Left renal pelvis (tissue), 4 donors: ENCODE results near the gene TCF7L2. TPM values are rescaled to one million over a fixed set of nuclear protein-coding genes. Genes with fewer than 3 reads are reported as not detected.

ENCODE experiments used
- DNase-seq, 4 donors: peaks; one replicate each; pipeline ENCODE4 v3.0.0-alpha.2; 2013; ENCODE audit warnings: low read depth in 4 of 4, low spot score in 3 of 4
- polyA plus RNA-seq, 4 donors: library from polyadenylated mRNA; unstranded; fragments of 120-200 nt; gene quantifications; one replicate each; pipeline ENCODE4 v1.2.1, GENCODE V29; 2013; ENCODE audit not compliant: insufficient read length in 4 of 4

The TCF7L2 gene
- polyA plus RNA-seq: 10 to 100 TPM; 41.2 to 52.3 (median 48.3) TPM

- peak; percentile 87 to 97 (median 96) for DNase-seq
These were observed at the start of gene TCF7L2 for GRCh38 chr10:112949875-112950507. TSS of gene TCF7L2 (plus strand) at chr10:112950247. CDS start at chr10:112950757, 510 bp downstream.

- DNase-seq: no peak
These were observed 47.3 kb upstream of the TCF7L2 start for GRCh38 chr10:112902730-112903129.

GRCh38 chr10:112904000-112904399, 46.0 kb upstream of the TCF7L2 start:
- DNase-seq: no peak

- DNase-seq: no peak
These were observed 43.1 kb upstream of the TCF7L2 start for GRCh38 chr10:112906945-112907344.

GRCh38 chr10:112907893-112908292, 42.2 kb upstream of the TCF7L2 start:
- DNase-seq: no peak

- peak in 1 of 4 donors; percentile 62 for DNase-seq
These were observed 38.8 kb upstream of the TCF7L2 start for GRCh38 chr10:112911206-112911605.

GRCh38 chr10:112912410-112912928, 37.6 kb upstream of the TCF7L2 start:
- peak in 3 of 4 donors; percentile 71 to 86 (median 76) for DNase-seq

- no peak for DNase-seq
These were observed 36.8 kb upstream of the TCF7L2 start for GRCh38 chr10:112913255-112913654.

- no peak for DNase-seq
These were observed 36.3 kb upstream of the TCF7L2 start for GRCh38 chr10:112913661-112914287.

GRCh38 chr10:112914288-112914952, 35.6 kb upstream of the TCF7L2 start:
- no peak for DNase-seq

- DNase-seq: peak in 1 of 4 donors; percentile 48
These were observed 34.2 kb upstream of the TCF7L2 start for GRCh38 chr10:112915590-112916572.

- DNase-seq: no peak
These were observed 32.4 kb upstream of the TCF7L2 start for GRCh38 chr10:112917681-112918080.

GRCh38 chr10:112918771-112919170, 31.3 kb upstream of the TCF7L2 start:
- no peak for DNase-seq

- no peak for DNase-seq
These were observed 30.3 kb upstream of the TCF7L2 start for GRCh38 chr10:112919721-112920120.

GRCh38 chr10:112926906-112927688, 22.9 kb upstream of the TCF7L2 start:
- no peak for DNase-seq

- DNase-seq: no peak
These were observed 22.1 kb upstream of the TCF7L2 start for GRCh38 chr10:112927980-112928379.

GRCh38 chr10:112932658-112933057, 17.4 kb upstream of the TCF7L2 start:
- DNase-seq: no peak

GRCh38 chr10:112934193-112934592, 15.9 kb upstream of the TCF7L2 start:
- DNase-seq: no peak

- no peak for DNase-seq
These were observed 11.1 kb upstream of the TCF7L2 start for GRCh38 chr10:112938808-112939482.
